MM.1S (cell line): ENCODE data around the gene BMX.

Experiments
- DNase-seq: peaks from one replicate; pipeline ENCODE4 v3.0.0-alpha.2; 2015
- H2AFZ ChIP-seq: fragments of 300-600 bp; sonication (generic); 2 replicates; pipeline ENCODE4 v1.6.0; 2016; ENCODE audit warnings: antibody characterized with exemption, low read length
- H3F3A ChIP-seq: fragments of 300-600 bp; sonication (generic); 2 replicates; pipeline ENCODE4 v1.6.1; 2016; ENCODE audit warnings: mild to moderate bottlenecking, antibody characterized with exemption, low read length, moderate library complexity, mixed read lengths; ENCODE audit not compliant: insufficient read depth
- H3K27ac ChIP-seq: fragments of 300-600 bp; sonication (generic); 2 replicates; pipeline ENCODE4 v1.5.1; 2016; ENCODE audit warnings: mild to moderate bottlenecking, low read length
- H3K27me3 ChIP-seq: fragments of 300-600 bp; sonication (generic); replicated peaks from 2 replicates; pipeline ENCODE4 v1.6.0; 2016; ENCODE audit warnings: low read length; ENCODE audit not compliant: insufficient read depth
- H3K36me3 ChIP-seq: fragments of 300-600 bp; sonication (generic); replicated peaks from 2 replicates; pipeline ENCODE4 v1.6.1; 2016; ENCODE audit warnings: mild to moderate bottlenecking, low read length, mixed read lengths; ENCODE audit not compliant: insufficient read depth
- H3K4me1 ChIP-seq: fragments of 300-600 bp; sonication (generic); 2 replicates; pipeline ENCODE4 v1.6.1; 2016; ENCODE audit warnings: low read length, mixed read lengths
- H3K4me2 ChIP-seq: fragments of 300-600 bp; sonication (generic); 2 replicates; pipeline ENCODE4 v1.6.0; 2016; ENCODE audit warnings: low read depth, low read length
- H3K4me3 ChIP-seq: fragments of 300-600 bp; sonication (generic); 2 replicates; pipeline ENCODE4 v1.5.1; 2016; ENCODE audit warnings: low read length, mixed read lengths
- H3K79me2 ChIP-seq: fragments of 300-600 bp; sonication (generic); 2 replicates; pipeline ENCODE4 v1.6.1; 2016; ENCODE audit warnings: mixed run types, low read length, mixed read lengths
- H3K9ac ChIP-seq: fragments of 300-600 bp; sonication (generic); 2 replicates; pipeline ENCODE4 v1.6.1; 2016; ENCODE audit warnings: low read length, mixed read lengths
- H3K9me2 ChIP-seq: fragments of 300-600 bp; sonication (generic); replicated peaks from 2 replicates; pipeline ENCODE4 v1.6.1; 2016; ENCODE audit warnings: mild to moderate bottlenecking, low read length, mixed read lengths; ENCODE audit not compliant: insufficient read depth
- H3K9me3 ChIP-seq: fragments of 300-600 bp; sonication (generic); replicated peaks from 2 replicates; pipeline ENCODE4 v1.6.1; 2016; ENCODE audit warnings: mild to moderate bottlenecking, low read length, mixed read lengths; ENCODE audit not compliant: insufficient read depth
- H4K20me1 ChIP-seq: fragments of 300-600 bp; sonication (generic); 2 replicates; pipeline ENCODE4 v1.6.1; 2016; ENCODE audit warnings: mild to moderate bottlenecking, low read length, moderate library complexity, mixed read lengths; ENCODE audit not compliant: insufficient read depth
- CTCF ChIP-seq: fragments of 300-600 bp; sonication (generic); IDR thresholded peaks from 2 replicates; pipeline ENCODE4 v1.5.1; 2016; ENCODE audit warnings: antibody characterized with exemption, low read length, mixed read lengths
- EZH2 ChIP-seq: fragments of 300-600 bp; sonication (generic); optimal IDR thresholded peaks from 2 replicates; pipeline ENCODE3; 2017; ENCODE audit warnings: low read depth, mild to moderate bottlenecking, antibody characterized with exemption, low read length, mixed read lengths
- EZH2phosphoT487 ChIP-seq: fragments of 300-600 bp; sonication (generic); IDR thresholded peaks from 2 replicates; pipeline ENCODE4 v1.6.1; 2018; ENCODE audit warnings: antibody characterized with exemption, low read length

BMX gene

GRCh38 chrX:15559227-15559626 is 58.6 kb downstream of the BMX start:
- H3K4me1 ChIP-seq: no peaks in the 10 kb centered on the region
- no peak overlapping the region for H3K27ac ChIP-seq
- no peaks in the 10 kb centered on the region for H3K9me3 ChIP-seq
- TF ChIP-seq EZH2phosphoT487 (no peak), CTCF (no peak), EZH2 (no peak)
- H3K4me3 ChIP-seq: no peak overlapping the region
- no peaks in the 10 kb centered on the region for H3K79me2 ChIP-seq
- H3F3A ChIP-seq: no peaks in the 10 kb centered on the region
- no peak overlapping the region for H2AFZ ChIP-seq
- no peak overlapping the region for H3K4me2 ChIP-seq
- H3K9ac ChIP-seq: no peak overlapping the region
- H3K9me2 ChIP-seq: no peaks in the 10 kb centered on the region
- H3K27me3 ChIP-seq: no peaks in the 10 kb centered on the region
- no peak for DNase-seq
- H4K20me1 ChIP-seq: no peaks in the 10 kb centered on the region
- no peaks in the 10 kb centered on the region for H3K36me3 ChIP-seq

GRCh38 chrX:15560924-15561323 is 60.3 kb downstream of the BMX start:
- H3K4me3 ChIP-seq: no peak overlapping the region
- no peak overlapping the region for H3K4me2 ChIP-seq
- H3F3A ChIP-seq: no peaks in the 10 kb centered on the region
- H3K9me2 ChIP-seq: no peaks in the 10 kb centered on the region
- H3K79me2 ChIP-seq: no peaks in the 10 kb centered on the region
- no peaks in the 10 kb centered on the region for H4K20me1 ChIP-seq
- H3K4me1 ChIP-seq: no peaks in the 10 kb centered on the region
- H3K9ac ChIP-seq: no peak overlapping the region
- no peaks in the 10 kb centered on the region for H3K9me3 ChIP-seq
- no peaks in the 10 kb centered on the region for H3K27me3 ChIP-seq
- no peak overlapping the region for H2AFZ ChIP-seq
- no peak for DNase-seq
- no peak overlapping the region for H3K27ac ChIP-seq
- H3K36me3 ChIP-seq: no peaks in the 10 kb centered on the region
- no peak for TF ChIP-seq EZH2phosphoT487
- TF ChIP-seq CTCF: no peak
- no peak for TF ChIP-seq EZH2

GRCh38 chrX:15563056-15563455 is 62.4 kb downstream of the BMX start:
- no peak overlapping the region for H3K4me2 ChIP-seq
- H3F3A ChIP-seq: no peaks in the 10 kb centered on the region
- no peak overlapping the region for H2AFZ ChIP-seq
- H3K9ac ChIP-seq: no peak overlapping the region
- no peak overlapping the region for H3K27ac ChIP-seq
- no peak overlapping the region for H3K4me3 ChIP-seq
- no peaks in the 10 kb centered on the region for H3K9me3 ChIP-seq
- no peaks in the 10 kb centered on the region for H3K9me2 ChIP-seq
- DNase-seq: no peak
- no peaks in the 10 kb centered on the region for H3K79me2 ChIP-seq
- TF ChIP-seq EZH2: no peak
- no peak for TF ChIP-seq CTCF
- no peaks in the 10 kb centered on the region for H3K36me3 ChIP-seq
- no peaks in the 10 kb centered on the region for H4K20me1 ChIP-seq
- no peaks in the 10 kb centered on the region for H3K27me3 ChIP-seq
- no peaks in the 10 kb centered on the region for H3K4me1 ChIP-seq
